ENCODE measurements around the gene CILP.

GRCh38 chr15:65233696-65234095, 22.4 kb upstream of the CILP start:
- no peak for TF ChIP-seq POLR2A (IDR thresholded peaks at IDR 0.05; ENCODE audit: low read length)
- no peak for TF ChIP-seq GATA1 (IDR thresholded peaks at IDR 0.05; ENCODE audit: low read depth, low read length)
